Tibial nerve (tissue), 4 donors: ENCODE measurements around the gene ASTN2. TPM values are rescaled to one million over a fixed set of nuclear protein-coding genes. Genes with fewer than 3 reads are reported as not detected.

Source experiments
- DNase-seq, 2 donors: peaks; one replicate each; pipeline ENCODE4 v3.0.0-alpha.2; 2019; ENCODE audit warnings: low spot score in 2 of 2
- H3K27ac ChIP-seq, 4 donors: fragments of 200-600 bp; sonication (generic) in 3 of 4; one replicate each; pipeline ENCODE4 v1.5.1; 2017 to 2019; ENCODE audit warnings: mild to moderate bottlenecking in 1 of 4
- H3K27me3 ChIP-seq, 2 donors: fragments of 200-600 bp; sonication (generic) in 1 of 2; one replicate each; pipeline versions ENCODE4 v1.5.1 to v1.6.0; 2017 to 2019
- H3K36me3 ChIP-seq, 3 donors: fragments of 200-600 bp; sonication (generic); one replicate each; pipeline ENCODE4 v1.5.1; 2018 to 2019
- H3K4me1 ChIP-seq, 4 donors: fragments of 200-600 bp; sonication (generic) in 3 of 4; one replicate each; pipeline ENCODE4 v1.5.1; 2017 to 2019
- H3K4me3 ChIP-seq, 4 donors: fragments of 200-600 bp; sonication (generic) in 3 of 4; one replicate each; pipeline ENCODE4 v1.5.1; 2017 to 2019; ENCODE audit warnings: mild to moderate bottlenecking in 1 of 4, moderate library complexity in 1 of 4
- H3K9me3 ChIP-seq, 4 donors: fragments of 200-600 bp; sonication (generic) in 3 of 4; one replicate each; pipeline ENCODE4 v1.5.1; 2017 to 2019
- CTCF ChIP-seq, 5 experiments: fragments of 200-600 bp in 3 of 5; fragments of 450-650 bp in 2 of 5; sonication (generic) in 3 of 5; IDR thresholded peaks; one replicate each; pipeline ENCODE4 v1.5.1; 2016 to 2019; ENCODE audit warnings: antibody characterized with exemption in 5 of 5, mild to moderate bottlenecking in 3 of 5, moderate library complexity in 2 of 5
- EP300 ChIP-seq, 2 donors: sonication (generic); formaldehyde crosslinking; IDR thresholded peaks; one replicate each; pipeline ENCODE4 v1.6.1; 2017; ENCODE audit warnings: antibody characterized with exemption in 2 of 2, mild to moderate bottlenecking in 1 of 2
- POLR2A ChIP-seq, 2 donors: fragments of 450-650 bp; IDR thresholded peaks; one replicate each; pipeline ENCODE4 v1.6.1; 2017; ENCODE audit warnings: antibody characterized with exemption in 2 of 2, mild to moderate bottlenecking in 2 of 2, moderate library complexity in 2 of 2
- WGBS, 2 donors: methylation state at CpG; one replicate each; pipeline ENCODE4 v1.1.5; 2018; 5-methylcytosine and 5-hydroxymethylcytosine counted together
- total RNA-seq, 4 donors: library from RNA; depleted of rRNA; stranded (reverse); fragments of >200 nt; gene quantifications; one replicate each; pipeline ENCODE4 v1.1.0, GENCODE V29; 2016

Gene ASTN2
- total RNA-seq, 4 donors from 2014 or later: 9.0 to 14.9 (median 12.3) TPM

GRCh38 chr9:117151716-117152115 lies 263.1 kb downstream of the ASTN2 start:
- Histone ChIP-seq H3K4me1 (no peaks in the 10 kb centered on the region), H3K36me3 (no peaks in the 10 kb centered on the region), H3K27ac (no peak overlapping the region), H3K4me3 (no peak overlapping the region), H3K9me3 (no peaks in the 10 kb centered on the region), H3K27me3 (no peaks in the 10 kb centered on the region)
- 79 to 81% methylated on average over 2 of the region's 2 CpGs for WGBS, 2 donors
- DNase-seq: no peak
- no peak for TF ChIP-seq POLR2A (IDR thresholded peaks at IDR 0.05)

GRCh38 chr9:117149996-117150395 lies 264.9 kb downstream of the ASTN2 start:
- Histone ChIP-seq H3K27ac (no peak overlapping the region), H3K4me1 (no peaks in the 10 kb centered on the region), H3K36me3 (no peaks in the 10 kb centered on the region), H3K27me3 (no peaks in the 10 kb centered on the region), H3K9me3 (no peaks in the 10 kb centered on the region), H3K4me3 (no peak overlapping the region)
- TF ChIP-seq POLR2A (IDR thresholded peaks at IDR 0.05) (no peak), EP300 (IDR thresholded peaks at IDR 0.05) (no peak), CTCF (IDR thresholded peaks at IDR 0.05) (no peak)
- WGBS, 2 donors: 89% methylated on average over 4 of the region's 4 CpGs
- no peak for DNase-seq

GRCh38 chr9:117145811-117146490 lies 268.9 kb downstream of the ASTN2 start:
- TF ChIP-seq CTCF (IDR thresholded peaks at IDR 0.05) (no peak), EP300 (IDR thresholded peaks at IDR 0.05) (no peak), POLR2A (IDR thresholded peaks at IDR 0.05) (no peak)
- Histone ChIP-seq H3K4me1 (no peaks in the 10 kb centered on the region), H3K9me3 (no peaks in the 10 kb centered on the region), H3K27ac (no peak overlapping the region), H3K36me3 (no peaks in the 10 kb centered on the region), H3K4me3 (no peak overlapping the region), H3K27me3 (no peaks in the 10 kb centered on the region)
- DNase-seq: no peak
- WGBS, 2 donors: 83 to 87% methylated on average over 7 of the region's 7 CpGs

DNA sequence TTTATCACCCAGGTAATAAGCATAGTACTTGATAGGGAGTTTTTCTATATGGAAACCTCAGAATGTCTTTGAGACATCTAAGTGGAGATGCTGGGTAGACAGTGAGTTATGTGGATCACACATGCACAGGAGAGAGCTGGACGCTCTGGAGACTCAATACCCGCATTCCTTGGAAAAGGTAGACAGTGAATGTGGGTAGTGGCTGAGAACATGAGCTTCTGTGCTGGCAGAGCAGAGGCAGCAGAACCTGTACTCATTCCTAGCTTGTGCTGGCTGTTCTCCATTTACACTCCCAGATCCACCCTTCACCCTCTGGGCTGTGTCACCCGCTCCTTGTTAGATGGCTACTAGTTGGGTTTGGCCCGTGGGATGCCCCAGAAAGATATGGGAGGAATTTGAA lies 269.8 kb downstream of the ASTN2 start:
- no peak for DNase-seq
- Histone ChIP-seq H3K9me3 (no peaks in the 10 kb centered on the region), H3K27ac (no peak overlapping the region), H3K27me3 (no peaks in the 10 kb centered on the region), H3K36me3 (no peaks in the 10 kb centered on the region), H3K4me3 (no peak overlapping the region), H3K4me1 (no peaks in the 10 kb centered on the region)
- no peak for TF ChIP-seq CTCF (IDR thresholded peaks at IDR 0.05)
- TF ChIP-seq EP300 (IDR thresholded peaks at IDR 0.05): no peak
- no peak for TF ChIP-seq POLR2A (IDR thresholded peaks at IDR 0.05)
- WGBS, 2 donors: 91 to 92% methylated on average over 4 of the region's 4 CpGs

- Histone ChIP-seq H3K27ac (no peak overlapping the region), H3K36me3 (no peaks in the 10 kb centered on the region), H3K27me3 (no peaks in the 10 kb centered on the region), H3K4me3 (no peak overlapping the region), H3K9me3 (no peaks in the 10 kb centered on the region), H3K4me1 (no peaks in the 10 kb centered on the region)
- TF ChIP-seq EP300 (IDR thresholded peaks at IDR 0.05) (no peak), POLR2A (IDR thresholded peaks at IDR 0.05) (no peak), CTCF (IDR thresholded peaks at IDR 0.05) (no peak)
- 52% methylated on average over 5 of the region's 5 CpGs for WGBS, 2 donors
- no peak for DNase-seq
Observed at GRCh38 chr9:117138231-117138630, 276.6 kb downstream of the ASTN2 start.
